ENCODE results near the gene CCNL2. TPM values are rescaled to one million over a fixed set of nuclear protein-coding genes. Genes with fewer than 3 reads are reported as not detected.

CCNL2 gene
- total and polyA plus RNA-seq, 4 donors, result 148 to 303 (median 196) TPM

- Histone ChIP-seq H3K36me3 (ENCODE audit: control insufficient read depth, insufficient read depth, low read length) (peaks cover 49% of the 10 kb centered on the region), H3K27ac (ENCODE audit: low read depth, low read length) (no peak overlapping the region), H3K27me3 (ENCODE audit: control insufficient read depth, insufficient read depth, low read length) (peaks cover 3% of the 10 kb centered on the region), H3K9me3 (ENCODE audit: control insufficient read depth, insufficient read depth, low read length) (no peaks in the 10 kb centered on the region), H3K4me1 (ENCODE audit: control insufficient read depth, insufficient read depth, low read length) (peaks cover 71% of the 10 kb centered on the region), H3K4me3 (ENCODE audit: low read depth, low read length) (no peak overlapping the region)
- WGBS (ENCODE audit: insufficient coverage), result 50% methylated on average over 10 of the region's 11 CpGs
- no peak for DNase-seq (ENCODE audit: low read depth in 4 of 6, low spot score in 6 of 6)
Measured at GRCh38 chr1:1437904-1438376, 38.8 kb upstream of the CCNL2 start.

GRCh38 chr1:1437033-1437903, 38.1 kb upstream of the CCNL2 start:
- Histone ChIP-seq H3K36me3 (ENCODE audit: control insufficient read depth, insufficient read depth, low read length) (peaks cover 46% of the 10 kb centered on the region), H3K27me3 (ENCODE audit: control insufficient read depth, insufficient read depth, low read length) (peaks cover 3% of the 10 kb centered on the region), H3K27ac (ENCODE audit: low read depth, low read length) (no peak overlapping the region), H3K9me3 (ENCODE audit: control insufficient read depth, insufficient read depth, low read length) (no peaks in the 10 kb centered on the region), H3K4me3 (ENCODE audit: low read depth, low read length) (peak overlapping the region; percentile 39), H3K4me1 (ENCODE audit: control insufficient read depth, insufficient read depth, low read length) (peaks cover 78% of the 10 kb centered on the region)
- no peak for DNase-seq (ENCODE audit: low read depth in 4 of 6, low spot score in 6 of 6)
- WGBS (ENCODE audit: insufficient coverage), result 86% methylated on average over 31 of the region's 31 CpGs

- Histone ChIP-seq H3K4me1 (ENCODE audit: control insufficient read depth, insufficient read depth, low read length) (peaks cover 84% of the 10 kb centered on the region), H3K36me3 (ENCODE audit: control insufficient read depth, insufficient read depth, low read length) (peaks cover 41% of the 10 kb centered on the region), H3K27ac (ENCODE audit: low read depth, low read length) (no peak overlapping the region), H3K27me3 (ENCODE audit: control insufficient read depth, insufficient read depth, low read length) (peaks cover 3% of the 10 kb centered on the region), H3K4me3 (ENCODE audit: low read depth, low read length) (peak overlapping the region; percentile 39), H3K9me3 (ENCODE audit: control insufficient read depth, insufficient read depth, low read length) (no peaks in the 10 kb centered on the region)
- no peak for DNase-seq (ENCODE audit: low read depth in 4 of 6, low spot score in 6 of 6)
- 93% methylated on average over 6 of the region's 7 CpGs for WGBS (ENCODE audit: insufficient coverage)
Measured at GRCh38 chr1:1436630-1437032, 37.5 kb upstream of the CCNL2 start.

GRCh38 chr1:1435911-1436629, 36.9 kb upstream of the CCNL2 start:
- Histone ChIP-seq H3K4me3 (ENCODE audit: low read depth, low read length) (peak overlapping the region; percentile 39), H3K27me3 (ENCODE audit: control insufficient read depth, insufficient read depth, low read length) (peaks cover 3% of the 10 kb centered on the region), H3K4me1 (ENCODE audit: control insufficient read depth, insufficient read depth, low read length) (peaks cover 85% of the 10 kb centered on the region), H3K9me3 (ENCODE audit: control insufficient read depth, insufficient read depth, low read length) (no peaks in the 10 kb centered on the region), H3K27ac (ENCODE audit: low read depth, low read length) (no peak overlapping the region), H3K36me3 (ENCODE audit: control insufficient read depth, insufficient read depth, low read length) (peaks cover 37% of the 10 kb centered on the region)
- WGBS (ENCODE audit: insufficient coverage), result 19% methylated on average over 39 of the region's 40 CpGs
- DNase-seq (ENCODE audit: low read depth in 4 of 6, low spot score in 6 of 6), result no peak

GRCh38 chr1:1435106-1435903, 36.2 kb upstream of the CCNL2 start, which contains the start of gene VWA1:
Gene VWA1 (plus strand): TSS chr1:1435690. CDS start chr1:1435749, 59 bp downstream.
- Histone ChIP-seq H3K27ac (ENCODE audit: low read depth, low read length) (peak within 1 kb of the TSS; percentile 91), H3K4me1 (ENCODE audit: control insufficient read depth, insufficient read depth, low read length) (peaks cover 85% of the 10 kb centered on the region)
- peak in 2 of 6 donors; percentile 82 to 85 for DNase-seq (ENCODE audit: low read depth in 4 of 6, low spot score in 6 of 6)

GRCh38 chr1:1434824-1435105, 35.6 kb upstream of the CCNL2 start:
- Histone ChIP-seq H3K36me3 (ENCODE audit: control insufficient read depth, insufficient read depth, low read length) (peaks cover 25% of the 10 kb centered on the region), H3K27me3 (ENCODE audit: control insufficient read depth, insufficient read depth, low read length) (peaks cover 3% of the 10 kb centered on the region), H3K9me3 (ENCODE audit: control insufficient read depth, insufficient read depth, low read length) (no peaks in the 10 kb centered on the region), H3K4me1 (ENCODE audit: control insufficient read depth, insufficient read depth, low read length) (peaks cover 86% of the 10 kb centered on the region), H3K4me3 (ENCODE audit: low read depth, low read length) (no peak overlapping the region), H3K27ac (ENCODE audit: low read depth, low read length) (peak overlapping the region; percentile 91)
- WGBS (ENCODE audit: insufficient coverage), result 66% methylated on average over 4 of the region's 4 CpGs
- no peak for DNase-seq (ENCODE audit: low read depth in 4 of 6, low spot score in 6 of 6)

More at GRCh38 chr1:1435106-1435903, 36.2 kb upstream of the CCNL2 start, which contains the start of gene VWA1:
- H3K27me3 ChIP-seq (ENCODE audit: control insufficient read depth, insufficient read depth, low read length), result peaks cover 3% of the 10 kb centered on the region
- peak within 1 kb of the TSS; percentile 39 for H3K4me3 ChIP-seq (ENCODE audit: low read depth, low read length)
- no peaks in the 10 kb centered on the region for H3K9me3 ChIP-seq (ENCODE audit: control insufficient read depth, insufficient read depth, low read length)
- WGBS (ENCODE audit: insufficient coverage), result 6% methylated on average over 88 of the region's 89 CpGs
- peaks cover 30% of the 10 kb centered on the region for H3K36me3 ChIP-seq (ENCODE audit: control insufficient read depth, insufficient read depth, low read length)

GRCh38 chr1:1434131-1434823, 35.1 kb upstream of the CCNL2 start:
- Histone ChIP-seq H3K4me1 (ENCODE audit: control insufficient read depth, insufficient read depth, low read length) (peaks cover 90% of the 10 kb centered on the region), H3K9me3 (ENCODE audit: control insufficient read depth, insufficient read depth, low read length) (no peaks in the 10 kb centered on the region), H3K27me3 (ENCODE audit: control insufficient read depth, insufficient read depth, low read length) (peaks cover 3% of the 10 kb centered on the region)

GRCh38 chr1:1433804-1434130, 34.6 kb upstream of the CCNL2 start:
- peak in 1 of 6 donors; percentile 57 for DNase-seq (ENCODE audit: low read depth in 4 of 6, low spot score in 6 of 6)
- Histone ChIP-seq H3K36me3 (ENCODE audit: control insufficient read depth, insufficient read depth, low read length) (peaks cover 21% of the 10 kb centered on the region), H3K4me3 (ENCODE audit: low read depth, low read length) (no peak overlapping the region), H3K27me3 (ENCODE audit: control insufficient read depth, insufficient read depth, low read length) (peaks cover 3% of the 10 kb centered on the region), H3K9me3 (ENCODE audit: control insufficient read depth, insufficient read depth, low read length) (no peaks in the 10 kb centered on the region), H3K4me1 (ENCODE audit: control insufficient read depth, insufficient read depth, low read length) (peaks cover 90% of the 10 kb centered on the region), H3K27ac (ENCODE audit: low read depth, low read length) (peak overlapping the region; percentile 91)
- 19% methylated on average over 11 of the region's 12 CpGs for WGBS (ENCODE audit: insufficient coverage)

More at GRCh38 chr1:1434131-1434823, 35.1 kb upstream of the CCNL2 start:
- Histone ChIP-seq H3K27ac (ENCODE audit: low read depth, low read length) (peak overlapping the region; percentile 91), H3K36me3 (ENCODE audit: control insufficient read depth, insufficient read depth, low read length) (peaks cover 25% of the 10 kb centered on the region), H3K4me3 (ENCODE audit: low read depth, low read length) (no peak overlapping the region)
- peak in 5 of 6 donors; percentile 36 to 85 (median 55) for DNase-seq (ENCODE audit: low read depth in 4 of 6, low spot score in 6 of 6)
- 19% methylated on average over 32 of the region's 32 CpGs for WGBS (ENCODE audit: insufficient coverage)
